Pancreas (tissue), 10 donors: ENCODE data around the gene P2RY11. TPM values are rescaled to one million over a fixed set of nuclear protein-coding genes. Genes with fewer than 3 reads are reported as not detected.

Source experiments
- ATAC-seq, 4 donors: fragments of 200-7000 bp; cut with Tn5 transposase; one replicate each; pipeline versions ENCODE4 v1.8.0 to v1.9.1; 2020; ENCODE audit warnings: mild to moderate bottlenecking in 4 of 4, moderate library complexity in 4 of 4
- DNase-seq, 6 donors: peaks; one replicate each; pipeline ENCODE4 v3.0.0-alpha.2; 2020
- FAIRE-seq: peaks from 2 replicates; lab custom pipeline; 2012; peaks lifted over from hg19 to GRCh38; lab: Jason Lieb, UNC
- H3K27ac ChIP-seq, 4 donors: fragments of 200-600 bp; sonication (generic); 1 replicate in 3 of 4; 2 replicates in 1 of 4; pipeline versions ENCODE4 v1.5.0 to v1.8.0; 2020
- H3K27me3 ChIP-seq, 4 donors: fragments of 200-600 bp; one replicate each; pipeline ENCODE4 v1.8.0; 2021
- H3K36me3 ChIP-seq, 3 donors: fragments of 200-600 bp; sonication (generic) in 1 of 3; one replicate each; pipeline versions ENCODE4 v1.5.0 to v1.8.0; 2020 to 2021
- H3K4me1 ChIP-seq, 3 donors: fragments of 200-600 bp; one replicate each; pipeline ENCODE4 v1.8.0; 2021
- H3K4me3 ChIP-seq, 4 donors: fragments of 200-600 bp; sonication (generic) in 2 of 4; one replicate each; pipeline versions ENCODE4 v1.5.0 to v1.8.0; 2020 to 2021
- H3K9me3 ChIP-seq, 4 donors: fragments of 200-600 bp; one replicate each; pipeline ENCODE4 v1.8.0; 2021
- WGBS, 2 donors: extraction: QIAGEN DNeasy Blood & Tissue Kit; methylation state at CpG; one replicate each; pipeline ENCODE4 v1.1.7; 2013; 5-methylcytosine and 5-hydroxymethylcytosine counted together
- intact Hi-C, 3 donors: fragments of 100-400 bp; cut with DNase I; formaldehyde crosslinking; loops; one replicate each; pipeline versions ENCODE4 v1.11.1 to v1.14.2; 2022
- polyA plus RNA-seq, 2 donors: library from polyadenylated mRNA; stranded (reverse); fragments of 200-250 nt; gene quantifications; one replicate each; pipeline ENCODE4 v1.2.3, GENCODE V29; 2013
- total RNA-seq, 6 donors: library from RNA; stranded (reverse); fragmentation: NEBNext Ultra II Directional in 4 of 6; extraction: Animal tissue kit (Norgen Biotek cat#: 25700) in 4 of 6; gene quantifications; one replicate each; pipeline versions ENCODE4 v1.2.1 to v1.2.4, GENCODE V29; 2021 to 2023
- TF ChIP-seq, protein P1 (sequence below), 4 donors: fragments of 200-600 bp; sonication (generic) in 3 of 4; IDR thresholded peaks; one replicate each; pipeline versions ENCODE4 v1.5.0 to v1.8.0; 2021; ENCODE audit warnings: antibody characterized with exemption in 4 of 4
- donor health status: healthy with polysubstance abuse.
- donor health status: DM: no; HTN: no; CAD: no; lungs with moderate emphysema.
- donor health status: DM: no; HTN: no; CAD: no.
- donor health status: control.
- donor health status: control.
- donor health status: Bipolar disorder and iron deficiency.
- donor health status: DM: yes; HTN: yes; CAD: no.
- donor health status: DM: no; HTN: no; CAD: no.
- donor health status: DM: no; HTN: no; CAD: no.
- donor health status: DM: yes; HTN: yes; CAD: no.

Gene P2RY11
- total and polyA plus RNA-seq, 8 donors = 2.5 to 17.4 (median 7.1) TPM

DNA sequence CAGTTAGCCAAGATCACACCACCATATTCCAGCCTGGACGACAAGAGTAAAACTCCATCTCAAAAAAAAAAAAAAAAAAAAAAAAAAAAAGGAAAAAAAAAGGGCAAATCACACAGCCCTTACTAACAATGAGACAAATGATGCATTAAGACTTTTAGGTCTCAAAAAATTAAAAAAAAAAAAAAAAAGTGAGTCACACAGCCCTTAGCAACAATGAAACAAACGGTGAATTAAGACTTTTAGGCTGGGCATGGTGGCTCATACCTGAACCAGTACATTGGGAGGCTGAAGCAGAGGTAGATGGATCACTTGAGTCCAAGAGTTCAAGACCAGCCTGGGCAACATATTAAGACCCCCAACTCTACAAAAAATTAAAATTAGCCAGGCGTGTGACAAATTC, 40.6 kb downstream of the P2RY11 start:
- Histone ChIP-seq H3K4me1 (no peaks in the 10 kb centered on the region), H3K36me3 (peaks cover 0 to 45% (median 10%) of the 10 kb centered on the region in 3 donors), H3K4me3 (no peak overlapping the region), H3K9me3 (no peaks in the 10 kb centered on the region), H3K27me3 (no peaks in the 10 kb centered on the region), H3K27ac (no peak overlapping the region)
- DNase-seq (no peak), FAIRE-seq (no peak), ATAC-seq (no peak)
- TF ChIP-seq, protein P1, sequence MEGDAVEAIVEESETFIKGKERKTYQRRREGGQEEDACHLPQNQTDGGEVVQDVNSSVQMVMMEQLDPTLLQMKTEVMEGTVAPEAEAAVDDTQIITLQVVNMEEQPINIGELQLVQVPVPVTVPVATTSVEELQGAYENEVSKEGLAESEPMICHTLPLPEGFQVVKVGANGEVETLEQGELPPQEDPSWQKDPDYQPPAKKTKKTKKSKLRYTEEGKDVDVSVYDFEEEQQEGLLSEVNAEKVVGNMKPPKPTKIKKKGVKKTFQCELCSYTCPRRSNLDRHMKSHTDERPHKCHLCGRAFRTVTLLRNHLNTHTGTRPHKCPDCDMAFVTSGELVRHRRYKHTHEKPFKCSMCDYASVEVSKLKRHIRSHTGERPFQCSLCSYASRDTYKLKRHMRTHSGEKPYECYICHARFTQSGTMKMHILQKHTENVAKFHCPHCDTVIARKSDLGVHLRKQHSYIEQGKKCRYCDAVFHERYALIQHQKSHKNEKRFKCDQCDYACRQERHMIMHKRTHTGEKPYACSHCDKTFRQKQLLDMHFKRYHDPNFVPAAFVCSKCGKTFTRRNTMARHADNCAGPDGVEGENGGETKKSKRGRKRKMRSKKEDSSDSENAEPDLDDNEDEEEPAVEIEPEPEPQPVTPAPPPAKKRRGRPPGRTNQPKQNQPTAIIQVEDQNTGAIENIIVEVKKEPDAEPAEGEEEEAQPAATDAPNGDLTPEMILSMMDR (IDR thresholded peaks at IDR 0.05) = no peak
- WGBS, 2 donors = 96 to 100% methylated on average over 3 of the region's 3 CpGs
- intact Hi-C loops = no loop called here

- H3K9me3 ChIP-seq = no peaks in the 10 kb centered on the region
- H3K4me1 ChIP-seq = no peaks in the 10 kb centered on the region
- no peak overlapping the region for H3K27ac ChIP-seq
- no peak for FAIRE-seq
- 92% methylated on average over 4 of the region's 4 CpGs for WGBS, 2 donors
- ATAC-seq = no peak
- H3K4me3 ChIP-seq = no peak overlapping the region
- H3K36me3 ChIP-seq = peaks cover 5 to 51% (median 22%) of the 10 kb centered on the region in 3 donors
- TF ChIP-seq, protein P1 (IDR thresholded peaks at IDR 0.05) = no peak
- H3K27me3 ChIP-seq = no peaks in the 10 kb centered on the region
- intact Hi-C loops = no loop called here
- no peak for DNase-seq
Observed at GRCh38 chr19:10155839-10156238, 44.3 kb downstream of the P2RY11 start.

- no peak overlapping the region for H3K4me3 ChIP-seq
- DNase-seq (no peak), ATAC-seq (no peak), FAIRE-seq (no peak)
- H3K9me3 ChIP-seq = no peaks in the 10 kb centered on the region
- intact Hi-C loops = no loop called here
- H3K27ac ChIP-seq = no peak overlapping the region
- 86 to 92% methylated on average over 8 of the region's 8 CpGs for WGBS, 2 donors
- TF ChIP-seq, protein P1 (IDR thresholded peaks at IDR 0.05) = no peak
- H3K27me3 ChIP-seq = no peaks in the 10 kb centered on the region
- H3K36me3 ChIP-seq = peaks cover 5 to 47% (median 20%) of the 10 kb centered on the region in 3 donors
- no peaks in the 10 kb centered on the region for H3K4me1 ChIP-seq
Observed at GRCh38 chr19:10158071-10158470, 46.6 kb downstream of the P2RY11 start.

GRCh38 chr19:10158485-10158884, 47.0 kb downstream of the P2RY11 start:
- FAIRE-seq = no peak
- no peak for ATAC-seq
- Histone ChIP-seq H3K27me3 (no peaks in the 10 kb centered on the region), H3K27ac (no peak overlapping the region), H3K9me3 (no peaks in the 10 kb centered on the region), H3K4me3 (no peak overlapping the region), H3K36me3 (peaks cover 5 to 44% (median 21%) of the 10 kb centered on the region in 3 donors), H3K4me1 (no peaks in the 10 kb centered on the region)
- intact Hi-C loops = no loop called here
- TF ChIP-seq, protein P1 (IDR thresholded peaks at IDR 0.05) = no peak
- 94% methylated on average over 11 of the region's 11 CpGs for WGBS, 2 donors
- DNase-seq = no peak

GRCh38 chr19:10159610-10160009, 48.1 kb downstream of the P2RY11 start:
- peaks cover 5 to 33% (median 17%) of the 10 kb centered on the region in 3 donors for H3K36me3 ChIP-seq
- WGBS, 2 donors = 89 to 90% methylated on average over 16 of the region's 16 CpGs
- ATAC-seq (no peak), DNase-seq (no peak), FAIRE-seq (no peak)
- TF ChIP-seq, protein P1 (IDR thresholded peaks at IDR 0.05) = no peak
- no peak overlapping the region for H3K27ac ChIP-seq
- intact Hi-C loops = no loop called here
- H3K4me3 ChIP-seq = no peak overlapping the region
- H3K4me1 ChIP-seq = no peaks in the 10 kb centered on the region
- no peaks in the 10 kb centered on the region for H3K9me3 ChIP-seq
- H3K27me3 ChIP-seq = no peaks in the 10 kb centered on the region
